ENCODE results near the gene YBEY. TPM values are rescaled to one million over a fixed set of nuclear protein-coding genes. Genes with fewer than 3 reads are reported as not detected.

The YBEY gene
- polyA plus RNA-seq, 4 donors: 14.7 to 45.7 (median 23.7) TPM

GRCh38 chr21:46245213-46245915, 40.8 kb upstream of the YBEY start:
- H3K36me3 ChIP-seq (ENCODE audit: control insufficient read depth in 3 of 3, insufficient read depth in 2 of 3, low read depth in 1 of 3, low read length in 3 of 3): peaks cover 22 to 66% (median 39%) of the 10 kb centered on the region in 3 donors
- FAIRE-seq (no peak), DNase-seq (no peak)
- H3K27me3 ChIP-seq (ENCODE audit: control insufficient read depth in 3 of 3, insufficient read depth in 3 of 3, low read length in 3 of 3): no peaks in the 10 kb centered on the region
- no peaks in the 10 kb centered on the region for H3K9me3 ChIP-seq (ENCODE audit: control insufficient read depth in 2 of 2, insufficient read depth in 1 of 2, low read depth in 1 of 2, low read length in 1 of 2)
- no peak overlapping the region for H3K27ac ChIP-seq (ENCODE audit: low read depth in 1 of 3, low read length in 2 of 3)
- no peaks in the 10 kb centered on the region for H3K4me1 ChIP-seq (ENCODE audit: control insufficient read depth in 3 of 3, insufficient read depth in 2 of 3, low read depth in 1 of 3, low read length in 2 of 3)
- 76 to 87% (median 79%) methylated on average over 3 of the region's 3 CpGs for WGBS, 3 donors
- no peak overlapping the region for H3K4me3 ChIP-seq (ENCODE audit: low read depth in 1 of 3, low read length in 3 of 3)

- no peaks in the 10 kb centered on the region for H3K27me3 ChIP-seq (ENCODE audit: control insufficient read depth in 3 of 3, insufficient read depth in 3 of 3, low read length in 3 of 3)
- H3K4me3 ChIP-seq (ENCODE audit: low read depth in 1 of 3, low read length in 3 of 3): no peak overlapping the region
- no peaks in the 10 kb centered on the region for H3K9me3 ChIP-seq (ENCODE audit: control insufficient read depth in 2 of 2, insufficient read depth in 1 of 2, low read depth in 1 of 2, low read length in 1 of 2)
- no peak overlapping the region for H3K27ac ChIP-seq (ENCODE audit: low read depth in 1 of 3, low read length in 2 of 3)
- no peaks in the 10 kb centered on the region for H3K4me1 ChIP-seq (ENCODE audit: control insufficient read depth in 3 of 3, insufficient read depth in 2 of 3, low read depth in 1 of 3, low read length in 2 of 3)
- peaks cover 18 to 62% (median 42%) of the 10 kb centered on the region in 3 donors for H3K36me3 ChIP-seq (ENCODE audit: control insufficient read depth in 3 of 3, insufficient read depth in 2 of 3, low read depth in 1 of 3, low read length in 3 of 3)
- no peak for DNase-seq
- no peak for FAIRE-seq
- WGBS, 3 donors: 75 to 82% (median 79%) methylated on average over 6 of the region's 6 CpGs
Observed at GRCh38 chr21:46246345-46246744, 39.8 kb upstream of the YBEY start.

- no peak overlapping the region for H3K4me3 ChIP-seq (ENCODE audit: low read depth in 1 of 3, low read length in 3 of 3)
- H3K36me3 ChIP-seq (ENCODE audit: control insufficient read depth in 3 of 3, insufficient read depth in 2 of 3, low read depth in 1 of 3, low read length in 3 of 3): peaks cover 20 to 72% (median 40%) of the 10 kb centered on the region in 3 donors
- no peak for FAIRE-seq
- H3K27ac ChIP-seq (ENCODE audit: low read depth in 1 of 3, low read length in 2 of 3): no peak overlapping the region
- no peaks in the 10 kb centered on the region for H3K9me3 ChIP-seq (ENCODE audit: control insufficient read depth in 2 of 2, insufficient read depth in 1 of 2, low read depth in 1 of 2, low read length in 1 of 2)
- H3K27me3 ChIP-seq (ENCODE audit: control insufficient read depth in 3 of 3, insufficient read depth in 3 of 3, low read length in 3 of 3): no peaks in the 10 kb centered on the region
- no peak for DNase-seq
- WGBS, 3 donors: 91 to 100% (median 95%) methylated on average over 3 of the region's 3 CpGs
- no peaks in the 10 kb centered on the region for H3K4me1 ChIP-seq (ENCODE audit: control insufficient read depth in 3 of 3, insufficient read depth in 2 of 3, low read depth in 1 of 3, low read length in 2 of 3)
Observed at GRCh38 chr21:46247699-46248421, 38.3 kb upstream of the YBEY start.

- no peaks in the 10 kb centered on the region for H3K27me3 ChIP-seq (ENCODE audit: control insufficient read depth in 3 of 3, insufficient read depth in 3 of 3, low read length in 3 of 3)
- DNase-seq (no peak), FAIRE-seq (no peak)
- no peaks in the 10 kb centered on the region for H3K4me1 ChIP-seq (ENCODE audit: control insufficient read depth in 3 of 3, insufficient read depth in 2 of 3, low read depth in 1 of 3, low read length in 2 of 3)
- no peak overlapping the region for H3K27ac ChIP-seq (ENCODE audit: low read depth in 1 of 3, low read length in 2 of 3)
- 87 to 90% (median 88%) methylated on average over 1 of the region's 1 CpG for whole genome bisulfite sequencing, 3 donors
- no peaks in the 10 kb centered on the region for H3K9me3 ChIP-seq (ENCODE audit: control insufficient read depth in 2 of 2, insufficient read depth in 1 of 2, low read depth in 1 of 2, low read length in 1 of 2)
- H3K4me3 ChIP-seq (ENCODE audit: low read depth in 1 of 3, low read length in 3 of 3): no peak overlapping the region
- peaks cover 20 to 68% (median 38%) of the 10 kb centered on the region in 3 donors for H3K36me3 ChIP-seq (ENCODE audit: control insufficient read depth in 3 of 3, insufficient read depth in 2 of 3, low read depth in 1 of 3, low read length in 3 of 3)
Observed at GRCh38 chr21:46248422-46248782, 37.7 kb upstream of the YBEY start.

GRCh38 chr21:46248827-46249226, 37.3 kb upstream of the YBEY start:
- Histone ChIP-seq H3K4me1 (ENCODE audit: control insufficient read depth in 3 of 3, insufficient read depth in 2 of 3, low read depth in 1 of 3, low read length in 2 of 3) (no peaks in the 10 kb centered on the region), H3K9me3 (ENCODE audit: control insufficient read depth in 2 of 2, insufficient read depth in 1 of 2, low read depth in 1 of 2, low read length in 1 of 2) (no peaks in the 10 kb centered on the region), H3K27ac (ENCODE audit: low read depth in 1 of 3, low read length in 2 of 3) (no peak overlapping the region), H3K4me3 (ENCODE audit: low read depth in 1 of 3, low read length in 3 of 3) (no peak overlapping the region), H3K36me3 (ENCODE audit: control insufficient read depth in 3 of 3, insufficient read depth in 2 of 3, low read depth in 1 of 3, low read length in 3 of 3) (peaks cover 20 to 67% (median 37%) of the 10 kb centered on the region in 3 donors), H3K27me3 (ENCODE audit: control insufficient read depth in 3 of 3, insufficient read depth in 3 of 3, low read length in 3 of 3) (no peaks in the 10 kb centered on the region)
- FAIRE-seq: no peak
- DNase-seq: no peak
- WGBS, 3 donors: 96 to 98% (median 96%) methylated on average over 2 of the region's 2 CpGs

- WGBS, 3 donors: 88 to 94% (median 91%) methylated on average over 6 of the region's 6 CpGs
- no peak for FAIRE-seq
Observed at GRCh38 chr21:46250146-46250725, 35.9 kb upstream of the YBEY start.

GRCh38 chr21:46252840-46253239, 33.3 kb upstream of the YBEY start:
- no peak overlapping the region for H3K4me3 ChIP-seq (ENCODE audit: low read depth in 1 of 3, low read length in 3 of 3)
- H3K4me1 ChIP-seq (ENCODE audit: control insufficient read depth in 3 of 3, insufficient read depth in 2 of 3, low read depth in 1 of 3, low read length in 2 of 3): no peaks in the 10 kb centered on the region
- no peaks in the 10 kb centered on the region for H3K9me3 ChIP-seq (ENCODE audit: control insufficient read depth in 2 of 2, insufficient read depth in 1 of 2, low read depth in 1 of 2, low read length in 1 of 2)
- no peak for DNase-seq
- no peaks in the 10 kb centered on the region for H3K27me3 ChIP-seq (ENCODE audit: control insufficient read depth in 3 of 3, insufficient read depth in 3 of 3, low read length in 3 of 3)
- 92 to 95% (median 92%) methylated on average over 4 of the region's 4 CpGs for WGBS, 3 donors
- H3K27ac ChIP-seq (ENCODE audit: low read depth in 1 of 3, low read length in 2 of 3): no peak overlapping the region
- H3K36me3 ChIP-seq (ENCODE audit: control insufficient read depth in 3 of 3, insufficient read depth in 2 of 3, low read depth in 1 of 3, low read length in 3 of 3): peaks cover 22 to 73% (median 36%) of the 10 kb centered on the region in 3 donors
- no peak for FAIRE-seq

More at GRCh38 chr21:46250146-46250725, 35.9 kb upstream of the YBEY start:
- no peak overlapping the region for H3K4me3 ChIP-seq (ENCODE audit: low read depth in 1 of 3, low read length in 3 of 3)
- H3K27ac ChIP-seq (ENCODE audit: low read depth in 1 of 3, low read length in 2 of 3): no peak overlapping the region
- H3K36me3 ChIP-seq (ENCODE audit: control insufficient read depth in 3 of 3, insufficient read depth in 2 of 3, low read depth in 1 of 3, low read length in 3 of 3): peaks cover 13 to 67% (median 33%) of the 10 kb centered on the region in 3 donors
- no peak for DNase-seq
- H3K4me1 ChIP-seq (ENCODE audit: control insufficient read depth in 3 of 3, insufficient read depth in 2 of 3, low read depth in 1 of 3, low read length in 2 of 3): no peaks in the 10 kb centered on the region
- no peaks in the 10 kb centered on the region for H3K9me3 ChIP-seq (ENCODE audit: control insufficient read depth in 2 of 2, insufficient read depth in 1 of 2, low read depth in 1 of 2, low read length in 1 of 2)
- H3K27me3 ChIP-seq (ENCODE audit: control insufficient read depth in 3 of 3, insufficient read depth in 3 of 3, low read length in 3 of 3): no peaks in the 10 kb centered on the region

- WGBS, 3 donors: 63 to 81% (median 72%) methylated on average over 8 of the region's 8 CpGs
- H3K27ac ChIP-seq (ENCODE audit: low read depth in 1 of 3, low read length in 2 of 3): no peak overlapping the region
- H3K4me1 ChIP-seq (ENCODE audit: control insufficient read depth in 3 of 3, insufficient read depth in 2 of 3, low read depth in 1 of 3, low read length in 2 of 3): no peaks in the 10 kb centered on the region
- no peak for FAIRE-seq
- H3K36me3 ChIP-seq (ENCODE audit: control insufficient read depth in 3 of 3, insufficient read depth in 2 of 3, low read depth in 1 of 3, low read length in 3 of 3): peaks cover 23 to 75% (median 36%) of the 10 kb centered on the region in 3 donors
- H3K9me3 ChIP-seq (ENCODE audit: control insufficient read depth in 2 of 2, insufficient read depth in 1 of 2, low read depth in 1 of 2, low read length in 1 of 2): no peaks in the 10 kb centered on the region
- H3K4me3 ChIP-seq (ENCODE audit: low read depth in 1 of 3, low read length in 3 of 3): no peak overlapping the region
- DNase-seq: peak in 1 of 2 donors; percentile 24
- H3K27me3 ChIP-seq (ENCODE audit: control insufficient read depth in 3 of 3, insufficient read depth in 3 of 3, low read length in 3 of 3): no peaks in the 10 kb centered on the region
Observed at GRCh38 chr21:46253610-46254124, 32.5 kb upstream of the YBEY start.

Data from small intestine (tissue), 7 donors.